AG04449 (cell line): ENCODE measurements around the gene MAMDC4.

Experiments
- CTCF ChIA-PET: fragments of 350-600 bp; formaldehyde crosslinking; extraction: SDS; loops from one replicate; lab custom pipeline; 2021; ENCODE audit warnings: antibody characterized with exemption; lab: Yijun Ruan, JAX
- POLR2A ChIA-PET: fragments of 400-600, 350-600 bp; formaldehyde crosslinking; extraction: SDS; loops from one replicate; lab custom pipeline; 2020; ENCODE audit warnings: antibody characterized with exemption, inconsistent platforms; lab: Yijun Ruan, JAX
- DNase-seq: peaks from one replicate; pipeline ENCODE4 v3.0.0-alpha.2; 2010; ENCODE audit warnings: low read depth, low spot score
- H3K4me3 ChIP-seq: 2 replicates; pipeline ENCODE4 v1.5.1; 2011; ENCODE audit warnings: low read depth, mild to moderate bottlenecking, control low read depth, low read length
- TF ChIP-seq, protein P1 (sequence below): IDR thresholded peaks from one replicate; pipeline ENCODE4 v1.5.1; 2011; ENCODE audit warnings: mild to moderate bottlenecking, moderate library complexity, low read length, control low read depth, inconsistent platforms; ENCODE audit not compliant: insufficient read depth; ENCODE audit errors: missing control alignments

The MAMDC4 gene

DNA sequence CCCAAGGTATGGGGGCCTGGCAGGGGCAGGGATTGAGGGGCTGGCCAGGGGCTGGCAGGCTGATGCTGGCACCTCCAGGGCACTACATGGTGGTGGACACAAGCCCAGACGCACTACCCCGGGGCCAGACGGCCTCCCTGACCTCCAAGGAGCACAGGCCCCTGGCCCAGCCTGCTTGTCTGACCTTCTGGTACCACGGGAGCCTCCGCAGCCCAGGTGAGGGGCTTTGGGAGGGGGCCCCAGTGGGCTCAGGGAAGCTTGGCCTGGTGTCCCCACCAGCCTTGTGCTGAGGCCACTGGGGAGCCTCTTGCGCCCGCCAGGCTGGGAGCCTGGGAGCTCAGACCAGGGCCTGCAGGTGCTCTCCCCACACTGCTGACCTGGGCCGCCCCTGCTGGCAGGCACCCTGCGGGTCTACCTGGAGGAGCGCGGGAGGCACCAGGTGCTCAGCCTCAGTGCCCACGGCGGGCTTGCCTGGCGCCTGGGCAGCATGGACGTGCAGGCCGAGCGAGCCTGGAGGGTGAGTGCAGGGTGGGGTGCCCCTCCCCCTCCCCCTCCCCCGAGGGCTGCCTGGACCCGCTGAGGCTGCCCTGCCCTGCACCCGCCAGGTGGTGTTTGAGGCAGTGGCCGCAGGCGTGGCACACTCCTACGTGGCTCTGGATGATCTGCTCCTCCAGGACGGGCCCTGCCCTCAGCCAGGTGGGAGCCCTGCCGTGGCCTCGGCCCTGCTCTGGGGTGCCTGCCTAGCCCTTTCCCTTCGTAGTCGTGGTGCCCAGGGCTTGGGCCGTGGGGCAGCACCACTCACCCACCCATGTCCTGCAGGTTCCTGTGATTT, 5.7 kb downstream of the MAMDC4 start:
- DNase-seq: no peak
- TF ChIP-seq, protein P1, sequence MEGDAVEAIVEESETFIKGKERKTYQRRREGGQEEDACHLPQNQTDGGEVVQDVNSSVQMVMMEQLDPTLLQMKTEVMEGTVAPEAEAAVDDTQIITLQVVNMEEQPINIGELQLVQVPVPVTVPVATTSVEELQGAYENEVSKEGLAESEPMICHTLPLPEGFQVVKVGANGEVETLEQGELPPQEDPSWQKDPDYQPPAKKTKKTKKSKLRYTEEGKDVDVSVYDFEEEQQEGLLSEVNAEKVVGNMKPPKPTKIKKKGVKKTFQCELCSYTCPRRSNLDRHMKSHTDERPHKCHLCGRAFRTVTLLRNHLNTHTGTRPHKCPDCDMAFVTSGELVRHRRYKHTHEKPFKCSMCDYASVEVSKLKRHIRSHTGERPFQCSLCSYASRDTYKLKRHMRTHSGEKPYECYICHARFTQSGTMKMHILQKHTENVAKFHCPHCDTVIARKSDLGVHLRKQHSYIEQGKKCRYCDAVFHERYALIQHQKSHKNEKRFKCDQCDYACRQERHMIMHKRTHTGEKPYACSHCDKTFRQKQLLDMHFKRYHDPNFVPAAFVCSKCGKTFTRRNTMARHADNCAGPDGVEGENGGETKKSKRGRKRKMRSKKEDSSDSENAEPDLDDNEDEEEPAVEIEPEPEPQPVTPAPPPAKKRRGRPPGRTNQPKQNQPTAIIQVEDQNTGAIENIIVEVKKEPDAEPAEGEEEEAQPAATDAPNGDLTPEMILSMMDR: no peak
- H3K4me3 ChIP-seq: no peak overlapping the region
- ChIA-PET POLR2A (interaction anchor here (2.2 kb wide), 1 partner anchor 10 kb away, joined by 8 read pairs; no protein-coding TSS in a partner anchor), CTCF (no interaction called here)

DNA sequence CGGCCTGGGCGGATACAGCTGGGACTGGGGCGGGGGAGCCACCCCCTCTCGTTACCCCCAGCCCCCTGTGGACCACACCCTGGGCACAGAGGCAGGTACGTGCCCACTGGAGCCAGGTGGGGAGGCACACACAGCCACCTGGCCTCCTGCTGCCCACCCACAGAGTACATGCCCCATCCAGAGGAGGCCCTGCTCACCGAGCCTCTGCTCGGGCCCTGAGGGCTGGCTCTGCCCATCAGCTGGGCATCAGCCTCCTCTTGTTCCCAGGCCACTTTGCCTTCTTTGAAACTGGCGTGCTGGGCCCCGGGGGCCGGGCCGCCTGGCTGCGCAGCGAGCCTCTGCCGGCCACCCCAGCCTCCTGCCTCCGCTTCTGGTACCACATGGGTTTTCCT, 6.3 kb downstream of the MAMDC4 start:
- CTCF ChIA-PET: no interaction called here
- POLR2A ChIA-PET: interaction anchor here (2.2 kb wide), 1 partner anchor 11 kb away, joined by 8 read pairs; no protein-coding TSS in a partner anchor
- H3K4me3 ChIP-seq: no peak overlapping the region
- DNase-seq: no peak
- TF ChIP-seq, protein P1: no peak

DNA sequence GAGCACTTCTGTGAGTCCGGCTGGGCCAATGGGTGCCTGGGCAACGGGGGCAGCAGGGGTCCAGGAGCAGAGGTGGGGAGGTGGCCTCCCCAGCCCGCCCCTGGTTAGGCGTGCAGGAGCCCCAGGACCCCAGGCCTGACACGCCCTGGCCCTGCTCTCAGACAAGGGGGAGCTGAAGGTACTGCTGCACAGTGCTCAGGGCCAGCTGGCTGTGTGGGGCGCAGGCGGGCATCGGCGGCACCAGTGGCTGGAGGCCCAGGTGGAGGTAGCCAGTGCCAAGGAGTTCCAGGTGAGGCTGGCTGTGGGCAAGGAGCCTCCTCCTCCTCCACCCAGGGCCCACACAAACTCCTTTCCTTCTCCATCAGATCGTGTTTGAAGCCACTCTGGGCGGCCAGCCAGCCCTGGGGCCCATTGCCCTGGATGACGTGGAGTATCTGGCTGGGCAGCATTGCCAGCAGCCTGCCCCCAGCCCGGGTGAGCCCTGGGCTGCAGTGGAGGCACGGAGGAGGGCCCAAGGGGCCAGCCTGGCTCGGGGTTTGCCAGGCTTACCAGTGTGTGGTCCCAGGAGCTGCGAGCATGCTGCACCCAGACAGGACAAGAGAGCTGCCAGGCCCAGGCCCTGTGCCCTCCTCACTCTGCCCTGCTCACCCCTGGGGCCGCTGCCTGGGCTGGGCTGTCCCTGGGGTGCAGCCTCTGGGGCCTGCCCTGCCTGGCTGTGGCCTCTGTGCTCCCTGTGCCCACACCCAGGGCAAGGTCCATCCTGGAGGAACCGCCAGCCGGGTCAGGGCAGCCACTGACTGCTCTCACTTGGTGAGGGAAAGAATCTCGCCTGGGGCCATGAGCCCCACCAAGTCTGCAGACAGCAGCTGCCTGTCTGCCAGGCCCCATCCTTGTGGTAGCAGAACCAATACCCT, 7.0 kb downstream of the MAMDC4 start:
- ChIA-PET POLR2A (interaction anchor here (2.2 kb wide), 1 partner anchor 12 kb away, joined by 8 read pairs; no protein-coding TSS in a partner anchor), CTCF (no interaction called here)
- no peak for DNase-seq
- TF ChIP-seq, protein P1: no peak
- no peak overlapping the region for H3K4me3 ChIP-seq

DNA sequence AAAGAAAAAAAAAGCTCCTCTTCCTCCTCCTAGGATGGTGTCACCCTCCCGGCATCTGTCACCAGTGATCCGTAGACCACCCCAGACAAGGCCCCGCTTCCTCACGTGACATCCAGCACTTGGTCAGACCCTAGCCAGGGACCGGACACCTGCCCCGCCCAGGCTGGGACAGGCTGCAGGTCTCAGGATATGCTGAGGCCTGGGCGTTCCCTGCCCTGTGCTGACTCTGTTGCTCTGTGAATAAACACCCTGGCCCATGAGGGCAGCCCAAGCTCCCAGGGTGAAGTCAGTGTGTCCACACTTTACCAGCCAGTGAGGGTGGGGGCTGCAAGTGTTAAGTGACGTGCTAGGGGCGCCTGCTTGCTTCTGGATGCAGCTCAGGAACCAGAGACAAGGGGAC, 8.4 kb downstream of the MAMDC4 start:
- CTCF ChIA-PET: interaction anchor here (1.1 kb wide), 1 partner anchor 203 kb away, joined by 4 read pairs; no protein-coding TSS in a partner anchor
- DNase-seq: no peak
- no peak overlapping the region for H3K4me3 ChIP-seq
- POLR2A ChIA-PET: interaction anchor here (1.0 to 1.9 kb wide), 2 partner anchors 11 to 13 kb away, joined by 3 to 8 read pairs; partner anchors contain the start of gene PHPT1
- TF ChIP-seq, protein P1: no peak

DNA sequence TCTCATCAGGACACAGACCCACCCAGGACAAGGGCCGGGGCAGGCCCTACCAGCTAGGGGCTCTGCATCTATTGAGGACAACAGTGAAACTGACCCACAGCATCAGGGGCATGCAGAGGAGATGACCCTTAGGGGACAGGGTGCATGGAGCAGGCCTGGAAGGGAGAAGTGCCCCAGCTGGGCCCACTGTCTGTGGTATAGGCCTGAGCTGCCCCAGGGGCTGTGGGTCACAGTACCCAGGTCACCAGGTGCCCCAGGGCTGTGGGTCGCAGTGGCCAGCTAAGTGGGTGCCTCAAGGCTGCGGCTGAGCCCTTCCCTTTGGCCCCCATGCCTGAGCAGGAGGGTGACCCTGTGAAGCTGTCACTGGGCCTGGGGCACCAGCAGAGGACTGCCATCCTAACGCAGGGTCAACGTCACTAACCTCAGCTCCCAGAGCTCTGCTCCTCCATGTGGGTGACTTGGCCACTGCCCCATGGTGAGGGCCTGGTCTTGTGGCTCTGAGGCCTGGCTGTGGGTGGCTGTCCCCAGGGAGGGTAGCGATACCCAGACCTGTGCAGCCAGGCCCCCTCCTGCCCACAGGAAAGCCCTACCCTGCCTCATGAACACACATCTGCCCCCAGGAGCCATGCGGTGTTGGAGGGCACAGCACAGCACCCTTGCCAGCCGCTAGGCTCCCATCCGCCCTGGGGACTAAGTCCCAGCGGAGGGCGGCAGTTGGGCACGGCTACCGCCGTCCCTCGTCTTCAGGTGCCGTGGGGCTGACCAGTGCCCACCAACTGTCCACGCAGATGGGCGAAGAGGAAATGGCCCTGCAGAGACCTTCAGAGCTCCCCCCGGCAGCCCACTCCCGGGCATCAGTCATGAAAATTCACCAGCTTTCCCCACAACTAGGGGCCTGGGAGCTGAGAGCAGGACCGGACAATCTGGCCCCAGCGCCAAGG, 9.1 kb downstream of the MAMDC4 start:
- CTCF ChIA-PET: interaction anchor here (1.1 kb wide), 1 partner anchor 203 kb away, joined by 4 read pairs; no protein-coding TSS in a partner anchor
- TF ChIP-seq, protein P1: no peak
- POLR2A ChIA-PET: interaction anchor here (1.0 to 1.9 kb wide), 2 partner anchors 12 to 14 kb away, joined by 3 to 8 read pairs; partner anchors contain the start of gene PHPT1
- H3K4me3 ChIP-seq: no peak overlapping the region
- no peak for DNase-seq
